Heart left ventricle (tissue), 16 donors: ENCODE results near the gene SOHLH1. TPM values are rescaled to one million over a fixed set of nuclear protein-coding genes. Genes with fewer than 3 reads are reported as not detected.

Experiments
- ATAC-seq, 4 donors: fragments of 200-7000 bp; cut with Tn5 transposase; one replicate each; pipeline ENCODE4 v1.9.1; 2020 to 2022; ENCODE audit warnings: moderate library complexity in 4 of 4, mild to moderate bottlenecking in 3 of 4, moderate number of reproducible peaks in 1 of 4
- DNase-seq, 5 donors: peaks; one replicate each; pipeline ENCODE4 v3.0.0-alpha.2; 2020
- H3K27ac ChIP-seq, 12 donors: fragments of 200-600 bp; sonication (generic) in 4 of 12; one replicate each; pipeline versions ENCODE4 v1.5.0 to v1.8.0; 2016 to 2022; ENCODE audit warnings: mild to moderate bottlenecking in 2 of 12
- H3K27me3 ChIP-seq, 9 donors: fragments of 200-600 bp; sonication (generic) in 2 of 9; one replicate each; pipeline versions ENCODE4 v1.5.1 to v1.8.0; 2016 to 2022; ENCODE audit warnings: mild to moderate bottlenecking in 3 of 9
- H3K36me3 ChIP-seq, 9 donors: fragments of 200-600 bp; sonication (generic) in 2 of 9; one replicate each; pipeline versions ENCODE4 v1.5.0 to v1.8.0; 2018 to 2022; ENCODE audit warnings: mild to moderate bottlenecking in 2 of 9
- H3K4me1 ChIP-seq, 12 donors: fragments of 200-600 bp; sonication (generic) in 4 of 12; one replicate each; pipeline versions ENCODE4 v1.5.0 to v1.8.0; 2016 to 2022; ENCODE audit warnings: mild to moderate bottlenecking in 3 of 12
- H3K4me3 ChIP-seq, 12 donors: fragments of 200-600 bp; sonication (generic) in 4 of 12; one replicate each; pipeline versions ENCODE4 v1.5.0 to v1.8.0; 2017 to 2022; ENCODE audit warnings: mild to moderate bottlenecking in 9 of 12, moderate library complexity in 4 of 12
- H3K9me3 ChIP-seq, 12 donors: fragments of 200-600 bp; sonication (generic) in 4 of 12; one replicate each; pipeline versions ENCODE4 v1.5.0 to v1.8.0; 2016 to 2022; ENCODE audit warnings: mild to moderate bottlenecking in 1 of 12
- CTCF ChIP-seq, 12 donors: fragments of 200-600 bp; sonication (generic) in 4 of 12; IDR thresholded peaks; one replicate each; pipeline versions ENCODE4 v1.5.0 to v1.8.0; 2018 to 2022; ENCODE audit warnings: antibody characterized with exemption in 12 of 12, mild to moderate bottlenecking in 5 of 12
- POLR2A ChIP-seq, 2 donors: fragments of 450-650 bp; IDR thresholded peaks; one replicate each; pipeline ENCODE4 v1.6.1; 2017; ENCODE audit warnings: antibody characterized with exemption in 2 of 2, mild to moderate bottlenecking in 2 of 2, moderate library complexity in 2 of 2
- WGBS, 4 donors: extraction: QIAGEN DNeasy Blood & Tissue Kit in 2 of 4; methylation state at CpG; one replicate each; pipeline versions ENCODE4 v1.1.5 to v1.1.7; 2013 to 2018; 5-methylcytosine and 5-hydroxymethylcytosine counted together
- intact Hi-C, 10 donors: fragments of 100-400 bp; cut with DNase I; formaldehyde crosslinking; loops; one replicate each; pipeline versions ENCODE4 v1.11.1 to v1.14.2; 2022
- polyA plus RNA-seq, 2 donors: library from polyadenylated mRNA; stranded (reverse); fragments of 200-250 nt; gene quantifications; one replicate each; pipeline ENCODE4 v1.2.3, GENCODE V29; 2013
- total RNA-seq, 9 donors: library from RNA; depleted of rRNA in 2 of 9; stranded (reverse); fragments of >200 nt in 2 of 9; fragmentation: NEBNext Ultra II Directional in 3 of 9; extraction: Animal tissue kit (Norgen Biotek cat#: 25700) in 3 of 9; gene quantifications; one replicate each; pipeline versions ENCODE4 v1.1.0 to v1.2.4, GENCODE V29; 2016 to 2023
- donor health status: ischemic (EF 13 %, LVEDD 7.1; RV severe dilation, severe dysfunction).
- donor health status: healthy with polysubstance abuse.
- donor health status: DM: no; HTN: yes; CAD: no.
- donor health status: DM: no; HTN: no; CAD: no.
- donor health status: ischemic (EF 25% LVEDD 6.9; RV normal size, moderate dysfunction).
- donor health status: ischemic (EF 25% LVEDD 5.7; RV mildly dilated, moderate dysfunction).
- donor health status: healthy.
- donor health status: DM: yes; HTN: yes; CAD: no.
- donor health status: ischemic (EF 35%, LVEDD 5.7; RV mildly dilated, moderate dysfunction).
- donor health status: nonischemic (EF 11% LVEDD 7.7; RV severe dilation, severe dysfunction).
- donor health status: DM: yes; HTN: yes; CAD: no.
- donor health status: PGD.
- donor health status: ischemic (EF 29% LVEDD 5.4; RV normal size, mild dysfunction).
- donor health status: nonischemic (EF 23%, LVEDD 6.1; RV moderate dilation, normal function).

The SOHLH1 gene
- total and polyA plus RNA-seq, 11 donors, result not detected

GRCh38 chr9:135743546-135744332, 44.5 kb upstream of the SOHLH1 start:
- ATAC-seq (peak; percentile 84 to 93 (median 88)), DNase-seq (peak in 4 of 5 donors; percentile 46 to 85 (median 70))
- no peak overlapping the region for H3K4me3 ChIP-seq
- peaks cover 0 to 5% (median 3%) of the 10 kb centered on the region in 9 donors for H3K27me3 ChIP-seq
- H3K9me3 ChIP-seq, result no peaks in the 10 kb centered on the region
- TF ChIP-seq CTCF (IDR thresholded peaks at IDR 0.05), result no peak
- TF ChIP-seq POLR2A (IDR thresholded peaks at IDR 0.05), result no peak
- peak overlapping the region in 7 of 12 donors; percentile 1 to 74 (median 57) for H3K27ac ChIP-seq
- no peaks in the 10 kb centered on the region for H3K36me3 ChIP-seq
- intact Hi-C loops, result no loop called here
- H3K4me1 ChIP-seq, result peaks cover 0 to 16% (median 4%) of the 10 kb centered on the region in 12 donors
- 59 to 70% (median 65%) methylated on average over 9 to 25 of the region's 25 CpGs for WGBS, 4 donors

GRCh38 chr9:135743021-135743420, 43.7 kb upstream of the SOHLH1 start:
- H3K36me3 ChIP-seq, result no peaks in the 10 kb centered on the region
- H3K4me3 ChIP-seq, result no peak overlapping the region
- no peaks in the 10 kb centered on the region for H3K9me3 ChIP-seq
- ATAC-seq (no peak), DNase-seq (no peak)
- 54 to 78% (median 74%) methylated on average over 5 to 14 of the region's 14 CpGs for WGBS, 4 donors
- H3K27ac ChIP-seq, result peak overlapping the region in 1 of 12 donors; percentile 74
- intact Hi-C loops, result no loop called here
- H3K4me1 ChIP-seq, result peaks cover 0 to 16% (median 4%) of the 10 kb centered on the region in 12 donors
- H3K27me3 ChIP-seq, result peaks cover 0 to 12% (median 4%) of the 10 kb centered on the region in 9 donors
- TF ChIP-seq CTCF (IDR thresholded peaks at IDR 0.05), result no peak
- TF ChIP-seq POLR2A (IDR thresholded peaks at IDR 0.05), result no peak

- ATAC-seq, result no peak
- 62 to 78% (median 75%) methylated on average over 9 to 24 of the region's 24 CpGs for WGBS, 4 donors
- no peak overlapping the region for H3K27ac ChIP-seq
These were observed 42.3 kb upstream of the SOHLH1 start for GRCh38 chr9:135741276-135742219.

More at GRCh38 chr9:135741276-135742219, 42.3 kb upstream of the SOHLH1 start:
- Histone ChIP-seq H3K9me3 (no peaks in the 10 kb centered on the region), H3K4me1 (peaks cover 0 to 16% (median 4%) of the 10 kb centered on the region in 12 donors), H3K4me3 (no peak overlapping the region), H3K27me3 (peaks cover 3 to 26% (median 9%) of the 10 kb centered on the region in 9 donors), H3K36me3 (no peaks in the 10 kb centered on the region)
- TF ChIP-seq CTCF (IDR thresholded peaks at IDR 0.05) (no peak), POLR2A (IDR thresholded peaks at IDR 0.05) (no peak)
- intact Hi-C loops, result no loop called here
- no peak for DNase-seq
